HEK293 (cell line): Measurements from ENCODE around the gene PUM1.

Source experiments
- CTCF ChIA-PET: fragments of 350-600 bp; formaldehyde crosslinking; extraction: SDS; loops from one replicate; lab custom pipeline; 2021; ENCODE audit warnings: antibody characterized with exemption; lab: Yijun Ruan, JAX
- POLR2A ChIA-PET: fragments of 300-600 bp; formaldehyde crosslinking; extraction: SDS; loops from one replicate; lab custom pipeline; 2020; ENCODE audit warnings: antibody characterized with exemption, inconsistent platforms; lab: Yijun Ruan, JAX
- H3K27ac ChIP-seq: fragments of 200-500 bp; sonication (Bioruptor generic); 2 replicates; pipeline ENCODE4 v1.5.1; 2014; ENCODE audit warnings: low read depth, low read length, control low read depth, inconsistent platforms; ENCODE audit errors: extremely low read depth
- H3K36me3 ChIP-seq, 2 experiments: fragments of 200-500 bp in 1 of 2; sonication (Bioruptor generic) in 1 of 2; 1 replicate in 1 of 2; 2 replicates in 1 of 2; pipeline ENCODE4 v1.5.1; 2014 to 2017; ENCODE audit warnings: inconsistent platforms in 2 of 2, low read length in 2 of 2; ENCODE audit not compliant: control insufficient read depth in 2 of 2, insufficient read depth in 1 of 2
- H3K4me1 ChIP-seq: fragments of 200-500 bp; sonication (Bioruptor generic); 2 replicates; pipeline ENCODE4 v1.5.1; 2014; ENCODE audit warnings: mild to moderate bottlenecking, low read length, inconsistent platforms; ENCODE audit not compliant: control insufficient read depth, insufficient read depth
- H3K4me3 ChIP-seq: 2 replicates; pipeline ENCODE4 v1.5.1; 2011; ENCODE audit warnings: low read depth, mild to moderate bottlenecking, control low read depth, low read length, moderate library complexity
- H3K9me3 ChIP-seq: fragments of 200-500 bp; sonication (Bioruptor generic); 2 replicates; pipeline ENCODE4 v1.5.1; 2014; ENCODE audit warnings: low read depth, low read length, inconsistent platforms; ENCODE audit not compliant: control insufficient read depth, insufficient read depth
- BCL11A ChIP-seq: fragments of 450-650 bp; formaldehyde crosslinking; IDR thresholded peaks from 2 replicates; pipeline ENCODE4 v1.5.1; 2016; ENCODE audit warnings: low read depth, missing biosample characterization, missing genetic modification characterization
- GLIS2 ChIP-seq: fragments of 450-650 bp; formaldehyde crosslinking; IDR thresholded peaks from 2 replicates; pipeline ENCODE4 v1.5.1; 2016; ENCODE audit warnings: missing biosample characterization, missing genetic modification characterization
- OSR2 ChIP-seq: fragments of 450-650 bp; formaldehyde crosslinking; IDR thresholded peaks from 2 replicates; pipeline ENCODE4 v1.5.1; 2016; ENCODE audit warnings: missing biosample characterization, missing genetic modification characterization
- PRDM1 ChIP-seq: fragments of 450-650 bp; formaldehyde crosslinking; IDR thresholded peaks from 2 replicates; pipeline ENCODE4; 2016; ENCODE audit warnings: missing biosample characterization, missing genetic modification characterization
- SP7 ChIP-seq: fragments of 450-650 bp; formaldehyde crosslinking; IDR thresholded peaks from 2 replicates; pipeline ENCODE4 v1.5.1; 2016; ENCODE audit warnings: missing biosample characterization, missing genetic modification characterization
- YY2 ChIP-seq: fragments of 450-650 bp; formaldehyde crosslinking; IDR thresholded peaks from 2 replicates; pipeline ENCODE4 v1.5.1; 2016; ENCODE audit warnings: missing biosample characterization, missing genetic modification characterization
- ZBTB6 ChIP-seq: fragments of 450-650 bp; formaldehyde crosslinking; IDR thresholded peaks from 2 replicates; pipeline ENCODE4 v1.5.1; 2017; ENCODE audit warnings: missing biosample characterization, missing genetic modification characterization
- ZNF366 ChIP-seq: fragments of 450-650 bp; formaldehyde crosslinking; conservative IDR thresholded peaks from 2 replicates; pipeline ENCODE4 v1.5.1; 2016; ENCODE audit warnings: missing biosample characterization, missing genetic modification characterization
- ZNF501 ChIP-seq: fragments of 450-650 bp; formaldehyde crosslinking; IDR thresholded peaks from 2 replicates; pipeline ENCODE4 v1.5.1; 2016; ENCODE audit warnings: missing biosample characterization, missing genetic modification characterization
- ZNF571 ChIP-seq: fragments of 450-650 bp; formaldehyde crosslinking; IDR thresholded peaks from 2 replicates; pipeline ENCODE4 v1.5.0; 2017; ENCODE audit warnings: missing biosample characterization, missing genetic modification characterization
- ZNF621 ChIP-seq: fragments of 450-650 bp; formaldehyde crosslinking; IDR thresholded peaks from 2 replicates; pipeline ENCODE4 v1.5.1; 2017; ENCODE audit warnings: missing biosample characterization, missing genetic modification characterization
- ZNF626 ChIP-seq: fragments of 450-650 bp; sonication (Bioruptor Pico); formaldehyde crosslinking; IDR thresholded peaks from 2 replicates; pipeline ENCODE4 v1.5.1; 2018; ENCODE audit warnings: missing biosample characterization, missing genetic modification characterization, inconsistent platforms
- ZNF639 ChIP-seq: fragments of 450-650 bp; formaldehyde crosslinking; IDR thresholded peaks from 2 replicates; pipeline ENCODE4 v1.5.1; 2016; ENCODE audit warnings: missing biosample characterization, missing genetic modification characterization
- ZNF654 ChIP-seq: fragments of 450-650 bp; formaldehyde crosslinking; IDR thresholded peaks from 2 replicates; pipeline ENCODE4 v1.5.1; 2016; ENCODE audit warnings: low read depth, missing biosample characterization, missing genetic modification characterization
- ZNF670 ChIP-seq: fragments of 450-650 bp; formaldehyde crosslinking; IDR thresholded peaks from 2 replicates; pipeline ENCODE4 v1.5.1; 2016; ENCODE audit warnings: missing biosample characterization, missing genetic modification characterization, low read depth
- ZNF677 ChIP-seq: fragments of 450-650 bp; IDR thresholded peaks from 2 replicates; pipeline ENCODE4 v1.5.0; 2018; ENCODE audit warnings: missing biosample characterization, mild to moderate bottlenecking, missing genetic modification characterization, moderate library complexity
- ZSCAN23 ChIP-seq: fragments of 450-650 bp; formaldehyde crosslinking; IDR thresholded peaks from 2 replicates; pipeline ENCODE4 v1.5.1; 2016; ENCODE audit warnings: missing biosample characterization, missing genetic modification characterization
- TF ChIP-seq, protein P1 (sequence below): fragments of 450-650 bp; IDR thresholded peaks from 2 replicates; pipeline ENCODE4 v1.5.1; 2018; ENCODE audit warnings: missing biosample characterization, missing genetic modification characterization
- TF ChIP-seq, protein P2 (sequence below): fragments of 450-650 bp; formaldehyde crosslinking; IDR thresholded peaks from 2 replicates; pipeline ENCODE4 v1.5.1; 2016; ENCODE audit warnings: missing biosample characterization, missing genetic modification characterization

The PUM1 gene

GRCh38 chr1:31111290-31111951 is 45.9 kb upstream of the PUM1 start:
- H3K4me3 ChIP-seq, result no peak overlapping the region
- no peaks in the 10 kb centered on the region for H3K9me3 ChIP-seq
- ChIA-PET CTCF (no interaction called here), POLR2A (no interaction called here)
- TF ChIP-seq ZNF571 (tag by site-specific recombination), result no peak
- TF ChIP-seq ZNF501 (tag by site-specific recombination), result no peak
- TF ChIP-seq, protein P1, sequence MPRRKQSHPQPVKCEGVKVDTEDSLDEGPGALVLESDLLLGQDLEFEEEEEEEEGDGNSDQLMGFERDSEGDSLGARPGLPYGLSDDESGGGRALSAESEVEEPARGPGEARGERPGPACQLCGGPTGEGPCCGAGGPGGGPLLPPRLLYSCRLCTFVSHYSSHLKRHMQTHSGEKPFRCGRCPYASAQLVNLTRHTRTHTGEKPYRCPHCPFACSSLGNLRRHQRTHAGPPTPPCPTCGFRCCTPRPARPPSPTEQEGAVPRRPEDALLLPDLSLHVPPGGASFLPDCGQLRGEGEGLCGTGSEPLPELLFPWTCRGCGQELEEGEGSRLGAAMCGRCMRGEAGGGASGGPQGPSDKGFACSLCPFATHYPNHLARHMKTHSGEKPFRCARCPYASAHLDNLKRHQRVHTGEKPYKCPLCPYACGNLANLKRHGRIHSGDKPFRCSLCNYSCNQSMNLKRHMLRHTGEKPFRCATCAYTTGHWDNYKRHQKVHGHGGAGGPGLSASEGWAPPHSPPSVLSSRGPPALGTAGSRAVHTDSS (tag by site-specific recombination), result no peak
- TF ChIP-seq ZBTB6 (tag by site-specific recombination), result no peak
- peak; percentile 28; the same call in 1 of the 2 replicates for TF ChIP-seq SP7 (tag by site-specific recombination)
- peak; percentile 36; the same call in 1 of the 2 replicates for TF ChIP-seq OSR2
- TF ChIP-seq PRDM1 (tag by site-specific recombination), result peak; percentile 92
- H3K36me3 ChIP-seq, result no peaks in the 10 kb centered on the region
- H3K27ac ChIP-seq, result no peak overlapping the region
- H3K4me1 ChIP-seq, result no peaks in the 10 kb centered on the region

- no peak overlapping the region for H3K4me3 ChIP-seq
- ChIA-PET POLR2A (no interaction called here), CTCF (interaction anchor here (0.6 kb wide), 1 partner anchor 10 kb away, joined by 4 read pairs; no protein-coding TSS in a partner anchor)
- no peaks in the 10 kb centered on the region for H3K36me3 ChIP-seq
- H3K4me1 ChIP-seq, result no peaks in the 10 kb centered on the region
- H3K9me3 ChIP-seq, result no peaks in the 10 kb centered on the region
- no peak overlapping the region for H3K27ac ChIP-seq
- TF ChIP-seq ZNF677 (tag by site-specific recombination), result peak; percentile 58; the same call in 1 of the 2 replicates
- TF ChIP-seq ZSCAN23 (tag by site-specific recombination), result no peak
- TF ChIP-seq, all 188 proteins: peak for 1
Measured at GRCh38 chr1:31110846-31111245, 45.3 kb upstream of the PUM1 start.

DNA sequence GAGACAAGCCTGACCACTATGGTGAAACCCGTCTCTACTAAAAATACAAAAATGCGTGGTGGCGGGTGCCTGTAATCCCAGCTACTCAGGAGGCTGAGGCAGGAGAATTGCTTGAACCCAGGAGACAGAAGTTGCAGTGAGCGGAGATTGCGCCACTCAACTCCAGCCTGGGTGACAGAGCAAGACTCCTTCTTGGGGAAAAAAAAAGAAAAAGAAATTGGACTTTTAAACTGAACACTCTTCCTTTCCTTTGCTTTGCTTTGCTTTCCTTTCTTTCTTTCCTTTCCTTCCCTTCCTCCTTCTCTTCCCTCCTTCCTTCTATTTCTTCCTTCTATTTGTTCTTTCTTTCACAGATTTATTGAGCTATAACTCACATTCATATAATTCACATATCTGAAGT is 43.3 kb upstream of the PUM1 start:
- no peaks in the 10 kb centered on the region for H3K36me3 ChIP-seq
- ChIA-PET POLR2A (interaction anchor here (0.6 kb wide), 1 partner anchor 32 kb away, joined by 3 read pairs; no protein-coding TSS in a partner anchor), CTCF (interaction anchor here (0.6 to 0.7 kb wide), 2 partner anchors 12 to 37 kb away, joined by 5 read pairs; no protein-coding TSS in a partner anchor)
- no peak overlapping the region for H3K4me3 ChIP-seq
- no peaks in the 10 kb centered on the region for H3K4me1 ChIP-seq
- no peak overlapping the region for H3K27ac ChIP-seq
- no peak for TF ChIP-seq ZNF621
- no peak for TF ChIP-seq ZNF626 (tag by site-specific recombination)
- peak; percentile 49 for TF ChIP-seq ZNF366
- no peak for TF ChIP-seq ZNF670 (tag by site-specific recombination)
- TF ChIP-seq YY2 (tag by site-specific recombination), result no peak
- TF ChIP-seq GLIS2 (tag by site-specific recombination), result no peak
- no peak for TF ChIP-seq BCL11A (tag by site-specific recombination)
- peak; percentile 58; the same call in 1 of the 2 replicates for TF ChIP-seq PRDM1 (tag by site-specific recombination)
- TF ChIP-seq, protein P2, sequence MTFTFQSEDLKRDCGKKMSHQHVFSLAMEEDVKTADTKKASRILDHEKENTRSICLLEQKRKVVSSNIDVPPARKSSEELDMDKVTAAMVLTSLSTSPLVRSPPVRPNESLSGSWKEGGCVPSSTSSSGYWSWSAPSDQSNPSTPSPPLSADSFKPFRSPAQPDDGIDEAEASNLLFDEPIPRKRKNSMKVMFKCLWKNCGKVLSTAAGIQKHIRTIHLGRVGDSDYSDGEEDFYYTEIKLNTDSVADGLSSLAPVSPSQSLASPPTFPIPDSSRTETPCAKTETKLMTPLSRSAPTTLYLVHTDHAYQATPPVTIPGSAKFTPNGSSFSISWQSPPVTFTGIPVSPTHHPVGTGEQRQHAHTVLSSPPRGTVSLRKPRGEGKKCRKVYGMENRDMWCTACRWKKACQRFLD, result no peak
- no peak for TF ChIP-seq ZNF654 (tag by site-specific recombination)
- TF ChIP-seq ZNF639 (tag by site-specific recombination), result no peak
- no peaks in the 10 kb centered on the region for H3K9me3 ChIP-seq
